HFFc6 (cell line): ENCODE results near the gene CAPN5. TPM values are rescaled to one million over a fixed set of nuclear protein-coding genes. Genes with fewer than 3 reads are reported as not detected.

Experiments
- DNase-seq: peaks from one replicate; pipeline ENCODE4 v3.0.0-alpha.2; 2018
- H3K27ac Mint-ChIP-seq: 2 replicates; pipeline ENCODE4 v1.8.0; 2020; ENCODE audit warnings: mild to moderate bottlenecking, mixed read lengths
- H3K27me3 Mint-ChIP-seq: 2 replicates; pipeline ENCODE4 v1.8.0; 2021; ENCODE audit warnings: mild to moderate bottlenecking, moderate library complexity, mixed read lengths; ENCODE audit not compliant: insufficient read depth
- H3K36me3 Mint-ChIP-seq: 2 replicates; pipeline ENCODE4 v1.8.0; 2021; ENCODE audit warnings: low read depth, mixed read lengths
- H3K4me1 Mint-ChIP-seq: 2 replicates; pipeline ENCODE4 v1.8.0; 2020; ENCODE audit warnings: low read depth, mixed read lengths
- H3K4me3 Mint-ChIP-seq: 2 replicates; pipeline ENCODE4 v1.8.0; 2020; ENCODE audit warnings: mild to moderate bottlenecking, moderate library complexity, mixed read lengths
- H3K9me3 Mint-ChIP-seq: 2 replicates; pipeline ENCODE4 v1.8.0; 2020; ENCODE audit warnings: mild to moderate bottlenecking, mixed read lengths
- CTCF ChIP-seq: fragments of 200-600 bp; sonication (generic); IDR thresholded peaks from 2 replicates; pipeline ENCODE4 v1.5.0; 2021; ENCODE audit warnings: antibody characterized with exemption, mild to moderate bottlenecking
- total RNA-seq, 6 experiments: library from RNA; stranded (reverse); fragmentation: NEBNext Ultra II Directional; extraction: Animal tissue kit (Norgen Biotek cat#: 25700); gene quantifications; 2 replicates in 1 of 6; 3 replicates in 5 of 6; pipeline ENCODE4 v1.2.3, GENCODE V29; 2021

The CAPN5 gene
- total RNA-seq, 6 experiments from 2014 or later = 20.7 to 32.7 (median 29.0) TPM

- H3K36me3 Mint-ChIP-seq = no peaks in the 10 kb centered on the region
- no peaks in the 10 kb centered on the region for H3K9me3 Mint-ChIP-seq
- peaks cover 2% of the 10 kb centered on the region for H3K27me3 Mint-ChIP-seq
- no peak overlapping the region for H3K4me3 Mint-ChIP-seq
- TF ChIP-seq CTCF = no peak
- H3K4me1 Mint-ChIP-seq = peaks cover 59% of the 10 kb centered on the region
- no peak overlapping the region for H3K27ac Mint-ChIP-seq
- no peak for DNase-seq
Measured at GRCh38 chr11:77106321-77106720, 39.5 kb downstream of the CAPN5 start.

- no peak for TF ChIP-seq CTCF
- H3K27ac Mint-ChIP-seq = no peak overlapping the region
- H3K4me3 Mint-ChIP-seq = no peak overlapping the region
- H3K4me1 Mint-ChIP-seq = peaks cover 63% of the 10 kb centered on the region
- DNase-seq = no peak
- no peaks in the 10 kb centered on the region for H3K36me3 Mint-ChIP-seq
- H3K27me3 Mint-ChIP-seq = peaks cover 2% of the 10 kb centered on the region
- H3K9me3 Mint-ChIP-seq = no peaks in the 10 kb centered on the region
Measured at GRCh38 chr11:77106759-77107158, 40.0 kb downstream of the CAPN5 start.

- Mint-ChIP-seq H3K27me3 (peaks cover 2% of the 10 kb centered on the region), H3K36me3 (no peaks in the 10 kb centered on the region), H3K27ac (peak overlapping the region; percentile 92), H3K4me3 (peak overlapping the region; percentile 80), H3K9me3 (no peaks in the 10 kb centered on the region), H3K4me1 (peaks cover 68% of the 10 kb centered on the region)
- peak; percentile 16; the same call in 1 of the 2 replicates for TF ChIP-seq CTCF
- DNase-seq = peak; percentile 89
Measured at GRCh38 chr11:77107950-77108349, 41.2 kb downstream of the CAPN5 start.

GRCh38 chr11:77108436-77108835 is 41.7 kb downstream of the CAPN5 start:
- peak overlapping the region; percentile 80 for H3K4me3 Mint-ChIP-seq
- peaks cover 2% of the 10 kb centered on the region for H3K27me3 Mint-ChIP-seq
- H3K27ac Mint-ChIP-seq = peak overlapping the region; percentile 92
- H3K9me3 Mint-ChIP-seq = no peaks in the 10 kb centered on the region
- no peaks in the 10 kb centered on the region for H3K36me3 Mint-ChIP-seq
- peaks cover 73% of the 10 kb centered on the region for H3K4me1 Mint-ChIP-seq
- no peak; the same call in 1 of the 2 replicates for TF ChIP-seq CTCF
- no peak for DNase-seq

GRCh38 chr11:77109236-77110019 is 42.7 kb downstream of the CAPN5 start:
- Mint-ChIP-seq H3K9me3 (no peaks in the 10 kb centered on the region), H3K36me3 (no peaks in the 10 kb centered on the region), H3K4me1 (peaks cover 68% of the 10 kb centered on the region), H3K4me3 (peak overlapping the region; percentile 66), H3K27me3 (peaks cover 2% of the 10 kb centered on the region), H3K27ac (peak overlapping the region; percentile 87)
- no peak for TF ChIP-seq CTCF
- peak; percentile 33 for DNase-seq
